K562 (cell line): ENCODE data around the gene NR3C1. TPM values are rescaled to one million over a fixed set of nuclear protein-coding genes. Genes with fewer than 3 reads are reported as not detected.
A peak's percentile ranks its signal among the peaks of the same experiment; 100 is the strongest.

Experiments used
- DDX20 ChIP-seq: fragments of 450-650 bp; IDR thresholded peaks from 2 replicates; pipeline ENCODE4 v1.6.1; 2016; ENCODE audit warnings: missing genetic modification characterization, low read depth, mild to moderate bottlenecking, missing compliant biosample characterization, moderate library complexity
- DIDO1 ChIP-seq: fragments of 450-650 bp; IDR thresholded peaks from 2 replicates; pipeline ENCODE4 v1.6.1; 2016; ENCODE audit warnings: low read depth, missing biosample characterization, missing genetic modification characterization
- HMGN3 ChIP-seq: IDR thresholded peaks from 2 replicates; pipeline ENCODE4 v1.6.1; 2011; ENCODE audit warnings: borderline replicate concordance, low read depth, mild to moderate bottlenecking, mixed read lengths, low read length; ENCODE audit not compliant: insufficient read length; ENCODE audit errors: extremely low read depth
- HSF4 ChIP-seq: fragments of 250-450 bp; sonication (Bioruptor Pico); IDR thresholded peaks from 2 replicates; pipeline ENCODE4 v2.1.2; 2022; ENCODE audit warnings: mild to moderate bottlenecking, moderate library complexity, borderline replicate concordance
- POU5F1 ChIP-seq: fragments of 150-350 bp; IDR thresholded peaks from 2 replicates; pipeline ENCODE4 v1.6.1; 2014; ENCODE audit warnings: borderline replicate concordance, low read length, low read depth, mild to moderate bottlenecking; ENCODE audit not compliant: partially characterized antibody
- SMARCA4 ChIP-seq: fragments of 450-650 bp; IDR thresholded peaks from 2 replicates; pipeline ENCODE4 v1.6.1; 2016
- TSC22D4 ChIP-seq: fragments of 450-650 bp; IDR thresholded peaks from 2 replicates; pipeline ENCODE4 v1.6.1; 2016; ENCODE audit warnings: missing genetic modification characterization, missing biosample characterization, control low read depth
- ZNF785 ChIP-seq: fragments of 250-450 bp; sonication (Bioruptor Pico); IDR thresholded peaks from 2 replicates; pipeline ENCODE4 v1.4.0; 2020; ENCODE audit warnings: mild to moderate bottlenecking
- polyA plus RNA-seq, 8 experiments: library from polyadenylated mRNA; depleted of rRNA in 4 of 8; stranded (reverse) in 5 of 8; unstranded in 3 of 8; fragments of >200 nt; fragmentation: Nextera tagmentation in 2 of 8; fragmentation: Illumina TruSeq in 1 of 8; extraction: Ambion mirVana in 2 of 8; extraction: Trizol in 1 of 8; gene quantifications; 2 replicates each; pipeline versions ENCODE4 v1.2.1 to v1.2.3, GENCODE V29; 2011 to 2014; ENCODE audit warnings: inconsistent platforms in 1 of 8, missing spikeins in 1 of 8
- total RNA-seq, 7 experiments: library from RNA; depleted of rRNA in 6 of 7; stranded (reverse); fragments of >200 nt in 6 of 7; fragmentation: Illumina TruSeq in 2 of 7; extraction: Trizol in 2 of 7; gene quantifications; 2 replicates each; pipeline versions ENCODE4 v1.2.1 to v1.2.3, GENCODE V29; 2011 to 2021; ENCODE audit warnings: low replicate concordance in 1 of 7
- TF ChIP-seq, protein P1 (sequence below), 2 experiments: fragments of 250-450 bp in 1 of 2; fragments of 450-650 bp in 1 of 2; sonication (Bioruptor Pico) in 1 of 2; IDR thresholded peaks; 2 replicates each; pipeline versions ENCODE4 v1.6.1 to v1.8.0; 2016 to 2021; ENCODE audit warnings: mild to moderate bottlenecking in 2 of 2, moderate library complexity in 2 of 2, missing compliant biosample characterization in 1 of 2, missing genetic modification characterization in 1 of 2
- TF ChIP-seq, protein P2 (sequence below): fragments of 250-450 bp; sonication (Bioruptor Pico); IDR thresholded peaks from 2 replicates; pipeline ENCODE4 v1.5.0; 2021; ENCODE audit warnings: mild to moderate bottlenecking, moderate library complexity
- TF ChIP-seq, protein P3 (sequence below): fragments of 450-650 bp; IDR thresholded peaks from 2 replicates; pipeline ENCODE4 v1.6.1; 2016; ENCODE audit warnings: mild to moderate bottlenecking, moderate library complexity

Gene NR3C1
- total and polyA plus RNA-seq, 9 of the 15 experiments (the other 6 are each of a cell fraction or from before 2014, with no cell fraction given): 8.2 to 36.0 (median 15.0) TPM

DNA sequence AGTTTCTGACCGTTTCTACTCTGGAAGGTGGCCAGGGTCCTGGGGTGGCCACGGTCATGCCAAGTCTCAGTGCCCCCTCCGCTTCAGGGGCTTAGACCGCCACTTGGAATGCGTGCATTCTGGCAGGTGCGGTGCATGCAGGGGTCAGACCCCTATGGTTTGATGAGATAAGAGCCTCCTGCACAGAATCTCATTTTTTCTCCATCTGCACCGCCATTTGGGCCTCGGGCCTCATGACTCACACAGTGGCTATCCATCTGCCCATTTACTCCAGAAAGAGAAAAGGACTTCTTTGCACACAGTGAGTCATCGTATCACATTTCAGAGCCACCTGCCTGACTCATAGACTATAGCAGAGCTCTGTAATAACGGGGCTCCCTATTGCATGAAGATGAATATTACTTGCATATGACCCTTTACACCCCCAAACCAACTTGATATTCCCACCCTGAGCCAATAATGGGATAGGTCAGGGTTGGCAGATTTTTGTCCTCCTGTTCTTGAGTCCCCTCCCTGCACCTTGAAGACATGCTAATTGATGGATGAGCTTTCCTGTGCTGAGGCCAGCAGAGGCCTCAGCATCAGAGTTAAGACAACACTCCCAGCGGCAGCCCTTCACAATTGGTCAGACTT lies 157.4 kb downstream of the NR3C1 start (continued):
- TF ChIP-seq, protein P1, sequence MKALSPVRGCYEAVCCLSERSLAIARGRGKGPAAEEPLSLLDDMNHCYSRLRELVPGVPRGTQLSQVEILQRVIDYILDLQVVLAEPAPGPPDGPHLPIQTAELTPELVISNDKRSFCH (CRISPR knock-in tag; IDR thresholded peaks at IDR 0.05): no peak
- TF ChIP-seq, protein P1 (tag; IDR thresholded peaks at IDR 0.05): no peak
- TF ChIP-seq, protein P2, sequence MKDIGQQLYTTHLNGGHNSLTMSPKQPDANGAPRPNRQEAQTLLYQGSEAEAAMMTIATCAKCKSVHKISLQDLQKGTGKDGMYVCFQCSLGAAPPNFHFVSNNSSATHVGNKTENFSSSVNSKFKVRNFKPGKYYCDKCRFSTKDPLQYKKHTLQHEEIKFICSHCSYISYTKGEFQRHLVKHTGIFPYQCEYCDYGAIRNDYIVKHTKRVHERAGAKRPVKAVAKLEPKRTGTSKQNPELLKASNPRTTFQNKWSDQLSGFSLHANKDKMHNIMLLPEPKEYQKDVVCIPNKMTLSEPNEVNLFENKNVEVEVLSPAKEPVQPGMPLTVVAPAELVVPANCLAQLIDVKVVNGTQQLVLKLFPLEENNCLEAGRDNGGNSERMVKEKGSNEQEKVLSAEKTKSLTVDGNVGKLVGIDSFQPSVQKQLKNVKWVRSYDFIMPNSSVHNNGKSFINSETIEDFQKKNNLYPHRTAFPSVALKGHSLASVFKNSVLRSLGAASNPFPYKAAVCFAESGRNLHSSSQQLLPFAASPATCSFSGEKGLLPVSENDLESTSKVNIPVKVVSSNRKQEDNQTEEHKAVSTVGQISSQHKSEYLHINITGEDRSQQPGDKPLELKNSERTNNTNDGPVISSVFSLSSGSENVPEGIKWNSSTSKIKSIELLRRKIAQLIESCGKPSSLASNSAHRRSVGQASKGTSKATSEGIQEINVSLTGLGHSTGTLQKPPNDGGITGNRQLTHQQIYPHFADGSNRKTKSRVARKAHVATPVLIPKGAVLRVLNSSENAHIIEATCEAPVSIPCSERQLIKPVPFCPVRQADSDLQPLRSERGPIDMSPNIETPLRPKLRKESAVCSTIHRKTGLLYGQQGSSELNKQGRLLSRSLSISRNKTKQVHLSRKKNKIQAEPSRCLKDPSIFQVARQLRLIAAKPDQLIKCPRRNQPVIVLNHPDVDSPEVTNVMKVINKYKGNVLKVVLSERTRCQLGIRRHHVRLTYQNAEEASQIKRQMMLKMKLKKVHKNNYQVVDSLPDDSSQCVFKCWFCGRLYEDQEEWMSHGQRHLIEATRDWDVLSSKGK: no peak
- TF ChIP-seq HMGN3 (no peak), ZNF785 (CRISPR knock-in tag) (no peak), DIDO1 (tag) (no peak), TSC22D4 (tag) (no peak), HSF4 (CRISPR knock-in tag) (no peak), DDX20 (tag) (no peak), SMARCA4 (peak; percentile 94), POU5F1 (no peak)
- TF ChIP-seq, protein P3, sequence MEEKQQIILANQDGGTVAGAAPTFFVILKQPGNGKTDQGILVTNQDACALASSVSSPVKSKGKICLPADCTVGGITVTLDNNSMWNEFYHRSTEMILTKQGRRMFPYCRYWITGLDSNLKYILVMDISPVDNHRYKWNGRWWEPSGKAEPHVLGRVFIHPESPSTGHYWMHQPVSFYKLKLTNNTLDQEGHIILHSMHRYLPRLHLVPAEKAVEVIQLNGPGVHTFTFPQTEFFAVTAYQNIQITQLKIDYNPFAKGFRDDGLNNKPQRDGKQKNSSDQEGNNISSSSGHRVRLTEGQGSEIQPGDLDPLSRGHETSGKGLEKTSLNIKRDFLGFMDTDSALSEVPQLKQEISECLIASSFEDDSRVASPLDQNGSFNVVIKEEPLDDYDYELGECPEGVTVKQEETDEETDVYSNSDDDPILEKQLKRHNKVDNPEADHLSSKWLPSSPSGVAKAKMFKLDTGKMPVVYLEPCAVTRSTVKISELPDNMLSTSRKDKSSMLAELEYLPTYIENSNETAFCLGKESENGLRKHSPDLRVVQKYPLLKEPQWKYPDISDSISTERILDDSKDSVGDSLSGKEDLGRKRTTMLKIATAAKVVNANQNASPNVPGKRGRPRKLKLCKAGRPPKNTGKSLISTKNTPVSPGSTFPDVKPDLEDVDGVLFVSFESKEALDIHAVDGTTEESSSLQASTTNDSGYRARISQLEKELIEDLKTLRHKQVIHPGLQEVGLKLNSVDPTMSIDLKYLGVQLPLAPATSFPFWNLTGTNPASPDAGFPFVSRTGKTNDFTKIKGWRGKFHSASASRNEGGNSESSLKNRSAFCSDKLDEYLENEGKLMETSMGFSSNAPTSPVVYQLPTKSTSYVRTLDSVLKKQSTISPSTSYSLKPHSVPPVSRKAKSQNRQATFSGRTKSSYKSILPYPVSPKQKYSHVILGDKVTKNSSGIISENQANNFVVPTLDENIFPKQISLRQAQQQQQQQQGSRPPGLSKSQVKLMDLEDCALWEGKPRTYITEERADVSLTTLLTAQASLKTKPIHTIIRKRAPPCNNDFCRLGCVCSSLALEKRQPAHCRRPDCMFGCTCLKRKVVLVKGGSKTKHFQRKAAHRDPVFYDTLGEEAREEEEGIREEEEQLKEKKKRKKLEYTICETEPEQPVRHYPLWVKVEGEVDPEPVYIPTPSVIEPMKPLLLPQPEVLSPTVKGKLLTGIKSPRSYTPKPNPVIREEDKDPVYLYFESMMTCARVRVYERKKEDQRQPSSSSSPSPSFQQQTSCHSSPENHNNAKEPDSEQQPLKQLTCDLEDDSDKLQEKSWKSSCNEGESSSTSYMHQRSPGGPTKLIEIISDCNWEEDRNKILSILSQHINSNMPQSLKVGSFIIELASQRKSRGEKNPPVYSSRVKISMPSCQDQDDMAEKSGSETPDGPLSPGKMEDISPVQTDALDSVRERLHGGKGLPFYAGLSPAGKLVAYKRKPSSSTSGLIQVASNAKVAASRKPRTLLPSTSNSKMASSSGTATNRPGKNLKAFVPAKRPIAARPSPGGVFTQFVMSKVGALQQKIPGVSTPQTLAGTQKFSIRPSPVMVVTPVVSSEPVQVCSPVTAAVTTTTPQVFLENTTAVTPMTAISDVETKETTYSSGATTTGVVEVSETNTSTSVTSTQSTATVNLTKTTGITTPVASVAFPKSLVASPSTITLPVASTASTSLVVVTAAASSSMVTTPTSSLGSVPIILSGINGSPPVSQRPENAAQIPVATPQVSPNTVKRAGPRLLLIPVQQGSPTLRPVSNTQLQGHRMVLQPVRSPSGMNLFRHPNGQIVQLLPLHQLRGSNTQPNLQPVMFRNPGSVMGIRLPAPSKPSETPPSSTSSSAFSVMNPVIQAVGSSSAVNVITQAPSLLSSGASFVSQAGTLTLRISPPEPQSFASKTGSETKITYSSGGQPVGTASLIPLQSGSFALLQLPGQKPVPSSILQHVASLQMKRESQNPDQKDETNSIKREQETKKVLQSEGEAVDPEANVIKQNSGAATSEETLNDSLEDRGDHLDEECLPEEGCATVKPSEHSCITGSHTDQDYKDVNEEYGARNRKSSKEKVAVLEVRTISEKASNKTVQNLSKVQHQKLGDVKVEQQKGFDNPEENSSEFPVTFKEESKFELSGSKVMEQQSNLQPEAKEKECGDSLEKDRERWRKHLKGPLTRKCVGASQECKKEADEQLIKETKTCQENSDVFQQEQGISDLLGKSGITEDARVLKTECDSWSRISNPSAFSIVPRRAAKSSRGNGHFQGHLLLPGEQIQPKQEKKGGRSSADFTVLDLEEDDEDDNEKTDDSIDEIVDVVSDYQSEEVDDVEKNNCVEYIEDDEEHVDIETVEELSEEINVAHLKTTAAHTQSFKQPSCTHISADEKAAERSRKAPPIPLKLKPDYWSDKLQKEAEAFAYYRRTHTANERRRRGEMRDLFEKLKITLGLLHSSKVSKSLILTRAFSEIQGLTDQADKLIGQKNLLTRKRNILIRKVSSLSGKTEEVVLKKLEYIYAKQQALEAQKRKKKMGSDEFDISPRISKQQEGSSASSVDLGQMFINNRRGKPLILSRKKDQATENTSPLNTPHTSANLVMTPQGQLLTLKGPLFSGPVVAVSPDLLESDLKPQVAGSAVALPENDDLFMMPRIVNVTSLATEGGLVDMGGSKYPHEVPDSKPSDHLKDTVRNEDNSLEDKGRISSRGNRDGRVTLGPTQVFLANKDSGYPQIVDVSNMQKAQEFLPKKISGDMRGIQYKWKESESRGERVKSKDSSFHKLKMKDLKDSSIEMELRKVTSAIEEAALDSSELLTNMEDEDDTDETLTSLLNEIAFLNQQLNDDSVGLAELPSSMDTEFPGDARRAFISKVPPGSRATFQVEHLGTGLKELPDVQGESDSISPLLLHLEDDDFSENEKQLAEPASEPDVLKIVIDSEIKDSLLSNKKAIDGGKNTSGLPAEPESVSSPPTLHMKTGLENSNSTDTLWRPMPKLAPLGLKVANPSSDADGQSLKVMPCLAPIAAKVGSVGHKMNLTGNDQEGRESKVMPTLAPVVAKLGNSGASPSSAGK: peak; percentile 71
